A673 (cell line): ENCODE measurements around the gene OSBPL8. TPM values are rescaled to one million over a fixed set of nuclear protein-coding genes. Genes with fewer than 3 reads are reported as not detected.
A peak's percentile ranks its signal among the peaks of the same experiment; 100 is the strongest.

ENCODE experiments used
- Bru-seq: library from RNA; stranded (reverse); fragments of 400-500 nt; gene quantifications from one replicate; lab custom pipeline; 2021; lab: Mats Ljungman, UMichigan
- BruChase-seq, 2 experiments: library from RNA; stranded (reverse); fragments of 400-500 nt; gene quantifications; one replicate each; lab custom pipeline; 2021; lab: Mats Ljungman, UMichigan
- BruUV-seq: library from RNA; stranded (reverse); fragments of 400-500 nt; replicated peaks from 2 replicates; lab custom pipeline; 2021; lab: Mats Ljungman, UMichigan
- CTCF ChIA-PET: fragments of 300-600 bp; sonication (Branson Sonifier 250); formaldehyde crosslinking; loops from one replicate; lab custom pipeline; 2022; ENCODE audit warnings: antibody characterized with exemption; lab: Charles Lee
- POLR2A ChIA-PET: fragments of 300-600 bp; sonication (Branson Sonifier 250); formaldehyde crosslinking; loops from one replicate; lab custom pipeline; 2022; ENCODE audit warnings: antibody characterized with exemption; ENCODE audit not compliant: low non-redundant PET; lab: Charles Lee
- DNase-seq: peaks from one replicate; pipeline ENCODE4 v3.0.0-alpha.2; 2015; ENCODE audit warnings: low spot score
- H3K27ac ChIP-seq: fragments of 200-600 bp; sonication (generic); 2 replicates; pipeline ENCODE4 v1.5.1; 2016; ENCODE audit warnings: mixed run types, low read depth, mild to moderate bottlenecking, mixed read lengths, antibody characterized with exemption, low read length; ENCODE audit not compliant: poor library complexity, severe bottlenecking
- H3K27me3 ChIP-seq: fragments of 200-600 bp; sonication (generic); replicated peaks from 2 replicates; pipeline ENCODE4 v1.6.1; 2017; ENCODE audit warnings: mixed run types, low read depth, mild to moderate bottlenecking, mixed read lengths, antibody characterized with exemption, low read length; ENCODE audit not compliant: insufficient read depth, poor library complexity
- H3K36me3 ChIP-seq: fragments of 200-600 bp; sonication (generic); 2 replicates; pipeline ENCODE4 v1.6.1; 2016; ENCODE audit warnings: mixed run types, mild to moderate bottlenecking, mixed read lengths, antibody characterized with exemption, low read length; ENCODE audit not compliant: insufficient read depth, poor library complexity, severe bottlenecking
- H3K4me1 ChIP-seq: fragments of 200-600 bp; sonication (generic); 2 replicates; pipeline ENCODE4 v1.6.1; 2017; ENCODE audit warnings: mixed run types, mild to moderate bottlenecking, mixed read lengths, antibody characterized with exemption, low read length; ENCODE audit not compliant: insufficient read depth, poor library complexity, severe bottlenecking
- H3K4me3 ChIP-seq: fragments of 200-600 bp; sonication (generic); 2 replicates; pipeline ENCODE4 v1.5.1; 2016; ENCODE audit warnings: low read depth, mixed run types, mild to moderate bottlenecking, mixed read lengths, low read length; ENCODE audit not compliant: poor library complexity, severe bottlenecking
- H3K9me3 ChIP-seq: fragments of 200-600 bp; sonication (generic); 2 replicates; pipeline ENCODE4 v1.6.1; 2016; ENCODE audit warnings: mixed run types, low read depth, mild to moderate bottlenecking, mixed read lengths, antibody characterized with exemption, low read length; ENCODE audit not compliant: poor library complexity, severe bottlenecking
- CTCF ChIP-seq: fragments of 300-800, 200-600 bp; sonication (generic); conservative IDR thresholded peaks from 2 replicates; pipeline ENCODE4 v1.5.1; 2017; ENCODE audit warnings: low read depth, mild to moderate bottlenecking, antibody characterized with exemption, low read length, moderate library complexity, mixed read lengths
- EZH2 ChIP-seq: fragments of 200-600 bp; sonication (generic); IDR thresholded peaks from 2 replicates; pipeline ENCODE4 v1.6.1; 2017; ENCODE audit warnings: borderline replicate concordance, low read depth, mild to moderate bottlenecking, mixed read lengths, antibody characterized with exemption, low read length; ENCODE audit not compliant: poor library complexity, severe bottlenecking
- intact Hi-C: fragments of 100-400 bp; cut with micrococcal nuclease; formaldehyde crosslinking; loops from one replicate; pipeline ENCODE4 v1.10.0; 2022; ENCODE audit not compliant: unreplicated experiment
- long read RNA-seq: library from polyadenylated mRNA; stranded (forward); transcript quantifications from one replicate; pipeline ENCODE4 v2.0.0, GENCODE V29; 2022
- total RNA-seq: library from RNA; stranded (reverse); gene quantifications from 2 replicates; pipeline ENCODE4 v1.2.3, GENCODE V29; 2021

The OSBPL8 gene
- total RNA-seq (79.5 and 86.1 TPM in 2 replicates), Bru-seq, nascent RNA (percentile 90 among the genes with signal in this experiment), BruChase-seq, experiment 1, labeled RNA remaining after a 2-hour chase (percentile 82 among the genes with signal in this experiment), BruChase-seq, experiment 2, labeled RNA remaining after a 6-hour chase (percentile 86 among the genes with signal in this experiment)
- long read RNA-seq, full-length matches to known transcripts: 14 of 50 reads
- long read RNA-seq, partial matches to known transcripts: 6 of 50 reads
- long read RNA-seq, other reads (novel, unspliced or antisense): 30 of 50 reads

DNA sequence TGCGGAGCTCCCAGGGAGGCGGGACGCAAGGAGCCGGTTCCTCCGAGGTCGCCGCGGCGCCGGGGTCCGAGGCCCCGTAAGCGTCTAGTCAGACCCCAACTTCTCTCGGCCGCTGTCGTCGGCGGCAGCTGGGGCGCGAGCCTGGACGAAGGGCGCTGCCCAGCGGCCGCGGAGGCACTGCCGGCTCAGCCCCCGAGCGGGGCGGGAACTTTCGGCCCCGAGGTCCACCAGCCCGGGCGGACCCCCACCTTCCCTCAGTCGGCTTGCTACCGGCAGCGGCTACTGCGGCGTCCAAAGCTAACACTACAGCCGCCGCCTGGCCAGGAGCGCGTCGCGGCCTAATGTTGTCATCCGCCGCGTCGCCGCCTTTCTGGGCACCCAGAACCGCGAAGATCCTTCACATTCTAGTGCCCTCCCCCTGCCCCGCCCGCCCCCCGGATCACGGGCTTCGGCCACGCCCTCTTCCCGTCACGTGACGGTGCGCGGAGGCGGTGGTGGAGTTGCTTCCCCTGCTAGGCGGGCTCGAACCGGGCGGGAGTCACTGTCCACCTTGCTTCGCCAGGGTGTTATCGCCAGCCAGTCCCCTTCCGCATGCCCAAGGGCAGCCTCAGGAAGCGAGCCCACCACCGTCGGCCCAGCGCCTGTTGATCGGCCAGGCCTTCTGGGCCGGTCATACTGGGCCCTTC, at the start of gene OSBPL8:
Gene OSBPL8 (minus strand): TSS at position 372 of the 686 bp plus-strand sequence. CDS start 72,220 bp downstream, outside the sequence.
- BruUV-seq: no TSS peak
- intact Hi-C loops: loop anchor here (10.0 kb wide), 1 partner anchor 475 kb away; the partner anchor contains the start of gene NAP1L1

GRCh38 chr12:76608070-76608469, 48.5 kb upstream of the OSBPL8 start:
- POLR2A ChIA-PET: no interaction called here
- no peaks in the 10 kb centered on the region for H3K4me1 ChIP-seq
- no peaks in the 10 kb centered on the region for H3K27me3 ChIP-seq
- H3K9me3 ChIP-seq: no peaks in the 10 kb centered on the region
- CTCF ChIA-PET: no interaction called here
- no peak for DNase-seq
- no peak overlapping the region for H3K27ac ChIP-seq
- BruUV-seq: no TSS peak
- H3K36me3 ChIP-seq: no peaks in the 10 kb centered on the region
- TF ChIP-seq CTCF: no peak
- TF ChIP-seq EZH2: no peak
- H3K4me3 ChIP-seq: no peak overlapping the region
- intact Hi-C loops: no loop called here

More for the DNA sequence above, at the start of gene OSBPL8:
- H3K4me1 ChIP-seq: peaks cover 25% of the 10 kb centered on the region
- H3K4me3 ChIP-seq: peak within 1 kb of the TSS; percentile 96
- H3K36me3 ChIP-seq: no peaks in the 10 kb centered on the region
- H3K9me3 ChIP-seq: no peaks in the 10 kb centered on the region
- TF ChIP-seq EZH2: no peak
- TF ChIP-seq CTCF: 0 out of 2 replicates have a peak, but pooled peaks have one; percentile 23
- CTCF ChIA-PET: interaction anchor here (0.5 kb wide), 1 partner anchor 25 kb away, joined by 3 read pairs; no protein-coding TSS in a partner anchor
- POLR2A ChIA-PET: interaction anchor here (0.6 kb wide), 1 partner anchor 377 kb away, joined by 4 read pairs; no protein-coding TSS in a partner anchor
- DNase-seq: peak; percentile 96
- peak within 1 kb of the TSS; percentile 92 for H3K27ac ChIP-seq
- H3K27me3 ChIP-seq: no peaks in the 10 kb centered on the region

GRCh38 chr12:76595056-76595455, 35.5 kb upstream of the OSBPL8 start:
- no peak overlapping the region for H3K27ac ChIP-seq
- no peak for DNase-seq
- POLR2A ChIA-PET: no interaction called here

More at GRCh38 chr12:76595056-76595455, 35.5 kb upstream of the OSBPL8 start:
- TF ChIP-seq EZH2 (no peak), CTCF (no peak)
- no TSS peak for BruUV-seq
- Histone ChIP-seq H3K9me3 (no peaks in the 10 kb centered on the region), H3K4me1 (no peaks in the 10 kb centered on the region), H3K27me3 (no peaks in the 10 kb centered on the region), H3K36me3 (no peaks in the 10 kb centered on the region), H3K4me3 (no peak overlapping the region)
- intact Hi-C loops: no loop called here
- CTCF ChIA-PET: no interaction called here
